Measurements from ENCODE around the gene CC2D2A. TPM values are rescaled to one million over a fixed set of nuclear protein-coding genes. Genes with fewer than 3 reads are reported as not detected.

Gene CC2D2A
- not detected for total RNA-seq

DNA sequence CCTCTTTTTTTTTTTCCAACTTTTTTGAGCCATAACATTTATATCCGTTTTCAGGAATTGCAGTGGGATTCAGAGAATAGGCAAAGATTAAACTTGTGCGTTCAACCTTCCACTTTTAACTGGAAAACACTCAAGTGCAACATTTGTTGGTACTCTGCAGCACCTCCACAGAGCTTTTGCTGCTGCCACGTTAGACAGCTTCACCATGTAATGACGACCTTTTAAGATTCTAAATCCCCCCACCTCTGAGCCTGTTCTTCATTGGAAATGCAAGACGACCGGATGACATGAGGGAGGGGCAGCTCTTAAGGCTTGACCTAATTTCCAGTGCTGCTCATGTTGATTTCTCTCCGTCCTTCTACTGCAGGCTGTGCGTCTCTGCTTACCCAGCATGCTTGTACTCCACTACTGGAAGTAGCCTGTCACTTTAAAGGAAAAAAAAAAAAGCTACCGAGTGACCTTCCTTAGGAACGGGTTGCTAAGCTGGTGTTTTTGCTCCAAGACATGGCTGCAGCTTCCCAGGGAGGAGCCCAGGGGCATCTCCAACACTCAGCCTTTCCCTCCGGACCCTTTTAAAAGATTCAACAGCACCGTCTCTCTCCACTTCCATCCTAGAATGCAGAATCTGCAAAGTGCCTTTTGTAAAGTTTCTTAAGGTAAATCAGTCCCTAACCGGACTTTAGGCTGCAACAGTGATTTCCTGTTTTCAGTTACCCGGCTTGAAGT is at the start of gene CC2D2A:
Gene CC2D2A (plus strand): TSS at position 481 of the 726 bp plus-strand sequence. CDS start 6,051 bp downstream, outside the sequence.
- Mint-ChIP-seq H3K4me1 (peaks cover 6% of the 10 kb centered on the region), H3K4me3 (peak within 1 kb of the TSS; percentile 71), H3K27me3 (no peaks in the 10 kb centered on the region), H3K27ac (peak within 1 kb of the TSS; percentile 30), H3K36me3 (ENCODE audit: low read depth) (no peaks in the 10 kb centered on the region), H3K9me3 (no peaks in the 10 kb centered on the region)
- ATAC-seq (replicated peaks): peak; percentile 31

DNA sequence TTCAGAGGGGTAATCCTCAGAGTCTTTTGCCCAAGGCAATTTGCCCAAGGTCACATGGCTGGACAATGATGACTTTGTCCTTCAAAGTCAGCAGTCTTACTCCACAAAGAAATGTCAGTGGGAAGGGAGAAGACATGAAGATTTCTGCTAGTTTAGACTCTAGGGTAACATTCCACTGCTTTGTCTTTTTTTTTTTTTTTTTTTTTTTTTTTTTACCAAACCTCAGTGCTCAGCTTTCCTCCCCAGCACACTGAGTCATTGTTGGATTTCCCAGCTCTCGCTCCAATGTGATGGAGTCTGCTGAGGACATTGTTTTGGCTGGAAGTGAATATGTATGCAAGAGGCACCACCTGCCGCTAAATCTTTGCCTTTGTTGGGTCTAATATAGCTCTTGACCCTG is 49.0 kb upstream of the CC2D2A start:
- ATAC-seq (replicated peaks): no peak
- Mint-ChIP-seq H3K27ac (no peak overlapping the region), H3K36me3 (ENCODE audit: low read depth) (no peaks in the 10 kb centered on the region), H3K27me3 (no peaks in the 10 kb centered on the region), H3K9me3 (peaks cover 4% of the 10 kb centered on the region), H3K4me1 (peaks cover 25% of the 10 kb centered on the region), H3K4me3 (no peak overlapping the region)

DNA sequence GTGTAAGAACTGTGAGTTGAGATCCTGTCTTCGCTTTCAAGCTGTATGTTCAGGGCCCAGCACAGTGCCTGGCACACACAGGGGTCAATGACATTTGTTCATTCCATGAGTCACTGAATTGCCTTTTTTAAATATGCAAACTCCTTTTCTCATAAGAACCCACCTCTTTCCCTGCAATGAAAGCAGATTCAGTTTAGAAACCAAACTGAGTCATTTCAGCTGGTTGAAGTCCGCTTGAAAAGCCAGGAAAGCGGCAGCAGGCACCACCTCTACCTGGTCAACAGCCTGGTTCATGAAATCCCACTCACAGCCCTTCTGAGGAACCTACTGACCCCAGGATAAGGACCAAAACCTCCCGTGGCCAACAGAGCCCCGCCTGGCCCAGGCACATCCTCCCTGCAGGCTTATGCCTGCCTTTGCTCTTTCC is 46.4 kb upstream of the CC2D2A start:
- Mint-ChIP-seq H3K36me3 (ENCODE audit: low read depth) (no peaks in the 10 kb centered on the region), H3K27me3 (no peaks in the 10 kb centered on the region), H3K27ac (peak overlapping the region; percentile 69), H3K9me3 (no peaks in the 10 kb centered on the region), H3K4me1 (peaks cover 28% of the 10 kb centered on the region), H3K4me3 (peak overlapping the region; percentile 41)
- peak; percentile 79 for ATAC-seq (replicated peaks)

DNA sequence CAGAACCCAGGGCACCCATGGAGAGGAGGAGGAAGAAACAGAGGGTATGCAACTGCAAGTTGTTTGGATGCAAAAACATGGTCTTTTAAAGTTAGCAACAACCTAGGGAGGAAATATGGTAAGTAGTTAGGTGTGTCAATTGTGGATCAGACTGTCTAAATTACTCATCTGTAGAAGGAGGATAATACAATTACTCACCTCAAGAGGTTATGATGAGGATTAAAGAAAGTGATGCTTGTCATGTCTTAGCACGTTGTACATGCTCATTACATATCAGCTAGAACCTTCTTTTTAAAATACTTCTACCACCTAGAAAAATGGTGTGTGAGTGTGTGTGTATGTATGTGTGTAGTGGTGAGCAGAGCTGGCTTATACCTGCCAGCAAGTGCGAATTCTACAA is 44.2 kb upstream of the CC2D2A start:
- Mint-ChIP-seq H3K9me3 (no peaks in the 10 kb centered on the region), H3K27me3 (no peaks in the 10 kb centered on the region), H3K27ac (no peak overlapping the region), H3K4me1 (peaks cover 28% of the 10 kb centered on the region), H3K4me3 (peak overlapping the region; percentile 29), H3K36me3 (ENCODE audit: low read depth) (no peaks in the 10 kb centered on the region)
- ATAC-seq (replicated peaks): peak; percentile 83

DNA sequence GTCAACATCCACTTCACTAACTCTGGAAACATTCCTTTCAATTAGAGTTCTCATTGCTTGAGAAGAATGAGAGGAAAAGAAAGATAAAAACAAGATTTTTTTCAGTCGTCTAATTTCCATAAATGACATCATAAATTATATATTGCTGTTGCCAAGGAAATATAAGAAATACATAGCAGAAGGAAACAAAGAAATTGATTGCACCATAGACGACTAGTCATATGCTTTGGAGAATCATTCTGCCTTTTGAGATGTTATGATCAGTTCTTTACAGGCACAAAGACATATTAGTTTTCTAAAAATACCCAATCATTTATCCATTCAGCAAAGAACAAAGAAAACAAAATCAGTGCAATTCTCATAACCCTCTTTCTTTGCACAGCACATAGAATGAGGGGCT is 42.5 kb upstream of the CC2D2A start:
- no peak for ATAC-seq (replicated peaks)
- Mint-ChIP-seq H3K27ac (no peak overlapping the region), H3K36me3 (ENCODE audit: low read depth) (no peaks in the 10 kb centered on the region), H3K9me3 (no peaks in the 10 kb centered on the region), H3K4me1 (peaks cover 28% of the 10 kb centered on the region), H3K27me3 (no peaks in the 10 kb centered on the region), H3K4me3 (no peak overlapping the region)

DNA sequence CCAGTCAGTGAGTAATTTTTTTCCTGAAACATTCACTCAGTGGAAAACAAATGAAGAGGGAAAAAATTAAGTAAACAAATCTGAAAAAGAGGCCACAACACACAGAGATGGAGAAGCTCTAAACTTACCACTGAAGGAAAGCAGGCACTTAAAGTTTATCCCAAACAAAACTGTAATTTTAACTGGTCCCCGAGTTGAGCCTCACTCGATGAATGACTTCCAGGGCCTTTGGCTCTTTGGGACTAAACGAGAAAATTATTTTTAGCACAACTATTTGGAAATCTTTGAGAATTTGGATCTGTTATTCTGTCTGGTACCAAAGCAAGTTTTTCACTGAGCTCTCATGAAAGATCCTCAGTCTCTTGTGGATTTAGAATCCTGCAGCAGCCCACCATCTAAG is 42.0 kb upstream of the CC2D2A start, which contains the start of gene C1QTNF7:
Gene C1QTNF7 (plus strand): TSS at position 333 of the 400 bp plus-strand sequence. CDS start 7,711 bp downstream, outside the sequence.
- Mint-ChIP-seq H3K4me3 (no peak within 1 kb of the TSS), H3K36me3 (ENCODE audit: low read depth) (no peaks in the 10 kb centered on the region), H3K27me3 (no peaks in the 10 kb centered on the region), H3K9me3 (peaks cover under 1% of the 10 kb centered on the region), H3K27ac (no peak within 1 kb of the TSS), H3K4me1 (peaks cover 28% of the 10 kb centered on the region)
- ATAC-seq (replicated peaks): no peak

DNA sequence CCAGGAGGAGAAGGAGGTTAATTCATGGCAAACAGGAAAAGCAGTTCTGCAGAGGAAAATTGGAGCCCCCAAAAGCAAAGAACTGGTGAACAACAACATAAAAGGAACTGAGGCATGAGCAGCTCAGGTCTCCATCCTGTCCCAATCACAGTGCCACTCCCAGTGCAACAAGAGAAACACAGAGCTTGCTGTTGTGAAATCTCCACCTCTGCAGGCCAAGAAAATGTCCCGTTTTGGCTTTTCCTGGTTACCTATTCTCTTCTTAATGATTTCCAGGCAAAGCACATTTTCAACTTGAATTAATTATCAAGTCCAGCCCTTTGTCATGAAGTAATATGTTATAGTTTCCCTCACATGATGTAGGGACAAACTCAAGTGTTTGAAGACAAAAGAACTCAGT is 41.1 kb upstream of the CC2D2A start:
- no peak for ATAC-seq (replicated peaks)
- Mint-ChIP-seq H3K36me3 (ENCODE audit: low read depth) (no peaks in the 10 kb centered on the region), H3K4me3 (no peak overlapping the region), H3K4me1 (peaks cover 22% of the 10 kb centered on the region), H3K27me3 (no peaks in the 10 kb centered on the region), H3K9me3 (peaks cover 3% of the 10 kb centered on the region), H3K27ac (no peak overlapping the region)

DNA sequence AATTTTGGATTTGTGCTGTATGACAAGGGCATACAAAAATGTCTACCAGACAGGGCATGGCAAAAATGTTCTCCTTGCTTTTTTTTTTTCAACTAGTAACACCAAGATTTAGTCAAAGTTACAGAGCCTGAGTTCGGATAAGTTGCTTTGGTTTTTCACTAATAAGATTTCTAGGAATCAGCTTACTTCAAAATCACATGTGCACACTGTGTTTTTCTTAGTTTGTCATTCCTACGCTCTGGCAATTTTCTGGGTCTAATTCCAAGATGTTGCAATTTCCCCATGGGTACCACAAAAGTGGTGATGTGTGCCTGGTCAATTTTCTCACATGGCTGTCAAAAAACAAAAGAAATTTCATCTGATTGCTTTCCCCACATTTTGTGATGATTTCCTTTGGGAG is 35.6 kb upstream of the CC2D2A start:
- no peak for ATAC-seq (replicated peaks)
- Mint-ChIP-seq H3K36me3 (ENCODE audit: low read depth) (no peaks in the 10 kb centered on the region), H3K27ac (no peak overlapping the region), H3K9me3 (peaks cover 3% of the 10 kb centered on the region), H3K27me3 (no peaks in the 10 kb centered on the region), H3K4me1 (no peaks in the 10 kb centered on the region), H3K4me3 (no peak overlapping the region)

DNA sequence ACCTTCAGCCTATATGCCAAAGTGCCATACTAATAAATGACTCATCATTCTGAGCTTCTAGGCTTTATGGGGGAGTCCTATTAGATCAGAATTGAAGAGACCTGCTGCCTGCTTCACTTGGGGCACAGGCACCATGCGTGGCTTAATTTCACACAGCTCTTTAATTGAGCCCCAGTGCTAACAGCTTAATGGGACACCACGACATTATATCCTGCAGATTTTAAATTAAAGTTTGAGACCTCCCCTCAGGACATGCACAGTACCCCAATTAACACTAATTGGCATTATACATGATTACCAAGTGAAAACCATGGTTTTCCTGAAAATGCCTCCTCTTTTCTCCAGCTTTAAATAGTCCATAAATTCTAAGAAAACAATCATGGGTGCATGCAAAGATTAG is 35.0 kb upstream of the CC2D2A start:
- Mint-ChIP-seq H3K27ac (no peak overlapping the region), H3K4me3 (no peak overlapping the region), H3K4me1 (no peaks in the 10 kb centered on the region), H3K9me3 (peaks cover 3% of the 10 kb centered on the region), H3K36me3 (ENCODE audit: low read depth) (no peaks in the 10 kb centered on the region), H3K27me3 (no peaks in the 10 kb centered on the region)
- no peak for ATAC-seq (replicated peaks)

DNA sequence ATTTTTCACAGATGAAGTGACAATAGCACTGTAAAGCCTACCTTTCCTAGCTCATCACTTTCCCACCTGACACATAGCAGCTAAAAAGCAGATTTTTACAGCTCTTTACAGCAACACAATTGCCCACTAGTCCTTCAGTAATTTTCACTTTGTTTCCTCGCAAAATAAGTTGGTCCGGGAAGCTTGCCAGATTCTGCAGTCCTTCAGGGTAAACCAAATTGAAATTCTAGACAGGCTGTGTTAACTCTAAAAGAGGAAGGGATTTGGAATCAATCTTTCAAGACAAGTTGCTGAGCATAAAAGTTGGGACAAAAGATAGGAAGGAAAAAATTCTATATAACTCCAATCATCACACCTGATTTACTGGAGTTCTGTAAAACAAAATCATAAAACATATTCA is 33.2 kb upstream of the CC2D2A start:
- Mint-ChIP-seq H3K27ac (no peak overlapping the region), H3K27me3 (no peaks in the 10 kb centered on the region), H3K9me3 (peaks cover 3% of the 10 kb centered on the region), H3K4me1 (no peaks in the 10 kb centered on the region), H3K4me3 (no peak overlapping the region), H3K36me3 (ENCODE audit: low read depth) (no peaks in the 10 kb centered on the region)
- ATAC-seq (replicated peaks): no peak

DNA sequence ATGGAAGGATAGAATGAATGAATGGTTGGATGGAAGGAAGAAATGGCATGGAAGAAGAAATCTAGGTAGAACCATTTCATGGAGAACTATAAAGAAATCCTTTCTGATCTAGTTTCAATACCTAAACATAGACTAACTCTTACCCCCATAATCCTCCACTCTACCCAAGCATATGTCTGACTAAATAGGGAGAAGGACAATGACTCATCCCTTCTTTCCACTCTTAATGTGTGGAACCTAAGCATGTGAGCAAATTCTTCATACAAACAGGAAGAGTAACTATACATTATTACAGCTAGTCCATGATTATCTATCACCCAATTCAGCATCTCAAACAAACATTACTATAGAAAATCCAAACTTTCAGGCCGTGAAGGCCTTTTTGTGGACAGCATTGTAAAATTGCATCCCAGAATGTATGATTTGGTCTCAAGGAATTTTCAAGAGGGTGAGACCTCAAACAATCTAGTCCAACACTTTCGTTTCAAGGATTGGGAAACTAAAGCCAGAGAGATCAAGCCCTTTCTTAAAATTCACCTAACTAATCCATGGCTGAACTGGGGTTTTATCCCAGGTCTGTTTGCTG is 30.6 kb upstream of the CC2D2A start:
- H3K9me3 Mint-ChIP-seq: no peaks in the 10 kb centered on the region
- H3K4me3 Mint-ChIP-seq: no peak overlapping the region
- no peaks in the 10 kb centered on the region for H3K4me1 Mint-ChIP-seq
- H3K27me3 Mint-ChIP-seq: no peaks in the 10 kb centered on the region
- H3K27ac Mint-ChIP-seq: no peak overlapping the region
- H3K36me3 Mint-ChIP-seq (ENCODE audit: low read depth): no peaks in the 10 kb centered on the region
- peak; percentile 50 for ATAC-seq (replicated peaks)

DNA sequence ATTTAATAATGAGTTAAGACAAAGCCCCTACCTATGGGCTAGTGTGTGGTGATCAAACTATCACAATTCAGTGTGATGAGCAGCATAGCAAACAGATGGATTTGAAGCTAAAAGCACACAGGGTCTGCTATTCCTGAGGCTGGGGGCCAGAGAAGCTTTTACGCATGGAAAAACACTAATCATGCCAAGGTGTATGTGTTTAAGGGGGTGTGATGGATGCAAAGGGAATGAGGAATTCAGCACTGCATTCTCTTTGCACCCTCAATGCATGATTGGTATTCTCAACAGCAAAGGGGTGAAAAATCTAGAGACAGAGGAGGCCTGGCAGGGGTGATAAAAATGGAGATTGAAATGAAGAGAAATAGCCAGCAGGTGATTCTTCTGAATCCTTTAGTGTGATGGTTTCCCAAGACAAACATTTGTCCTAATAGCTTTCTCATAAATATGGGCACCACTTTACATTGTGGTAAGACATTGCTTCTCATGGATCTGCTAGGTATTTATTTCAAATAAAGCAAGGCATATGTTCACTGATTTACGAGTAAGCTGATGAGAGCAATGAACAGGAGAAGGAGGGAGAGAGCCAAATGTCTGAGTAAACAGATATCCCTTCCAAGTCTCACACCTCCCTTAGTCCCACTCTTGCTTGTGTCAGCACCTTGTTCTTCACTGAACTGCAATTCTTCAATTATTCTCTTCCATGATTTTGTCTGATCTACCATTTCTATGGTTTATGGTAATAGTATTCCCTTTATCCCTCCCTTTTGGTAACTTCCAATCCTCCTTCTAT is 26.1 kb upstream of the CC2D2A start:
- H3K36me3 Mint-ChIP-seq (ENCODE audit: low read depth): no peaks in the 10 kb centered on the region
- H3K9me3 Mint-ChIP-seq: no peaks in the 10 kb centered on the region
- no peak for ATAC-seq (replicated peaks)
- no peak overlapping the region for H3K27ac Mint-ChIP-seq
- H3K4me3 Mint-ChIP-seq: no peak overlapping the region
- H3K4me1 Mint-ChIP-seq: no peaks in the 10 kb centered on the region
- no peaks in the 10 kb centered on the region for H3K27me3 Mint-ChIP-seq

DNA sequence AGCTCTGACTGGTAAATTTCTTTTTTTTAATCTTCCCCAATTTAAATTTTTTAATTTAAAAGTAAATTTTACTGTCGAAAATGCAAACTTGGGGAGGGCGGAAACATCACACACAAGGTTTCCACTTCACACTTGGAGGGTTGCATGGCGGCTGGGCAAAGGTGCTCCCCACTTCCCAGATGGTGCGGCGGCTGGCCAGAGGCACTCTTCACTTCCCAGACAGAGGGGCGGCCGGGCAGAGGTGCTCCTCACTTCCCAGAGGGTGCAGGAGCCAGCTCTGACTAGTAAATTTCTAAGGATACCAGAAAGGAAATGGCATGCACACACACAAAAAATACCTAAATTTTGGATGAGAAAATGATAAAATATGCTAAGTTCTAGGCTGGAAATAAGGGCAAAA is 25.4 kb upstream of the CC2D2A start:
- no peaks in the 10 kb centered on the region for H3K36me3 Mint-ChIP-seq (ENCODE audit: low read depth)
- no peaks in the 10 kb centered on the region for H3K9me3 Mint-ChIP-seq
- H3K27ac Mint-ChIP-seq: no peak overlapping the region

DNA sequence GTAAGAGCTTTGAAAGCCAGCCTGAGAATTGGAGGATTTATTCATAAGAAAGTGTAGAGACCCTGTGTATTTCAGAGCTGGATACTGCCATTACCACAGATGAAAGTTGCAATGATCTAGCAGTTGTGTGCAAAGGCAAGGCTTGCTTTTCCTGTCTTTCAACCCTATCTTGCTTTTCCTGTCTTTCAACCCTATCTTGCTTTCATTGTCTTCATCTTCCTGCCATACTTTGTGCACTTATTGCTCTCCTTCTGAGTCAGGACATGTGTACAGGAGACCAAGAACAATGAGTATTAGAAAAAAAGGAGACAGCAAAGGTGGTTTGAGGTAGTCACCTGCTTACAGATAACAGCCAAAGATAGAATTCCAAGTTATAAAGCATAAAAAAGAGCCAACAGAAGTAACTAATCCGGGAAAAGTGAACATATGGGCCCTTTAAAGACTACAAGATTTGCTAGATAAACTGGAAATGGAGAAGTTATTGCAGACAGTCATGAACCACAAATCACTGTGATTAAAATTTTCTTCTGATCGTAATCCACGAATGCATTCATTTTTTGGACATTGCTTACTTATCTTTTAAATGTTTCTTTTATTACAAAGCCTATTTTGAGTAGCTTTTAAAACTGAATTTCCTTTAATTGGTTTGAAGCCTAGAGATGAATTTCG is 24.7 kb upstream of the CC2D2A start:
- ATAC-seq (replicated peaks): no peak
- no peaks in the 10 kb centered on the region for H3K4me1 Mint-ChIP-seq
- H3K27me3 Mint-ChIP-seq: no peaks in the 10 kb centered on the region
- no peak overlapping the region for H3K4me3 Mint-ChIP-seq
- H3K36me3 Mint-ChIP-seq (ENCODE audit: low read depth): no peaks in the 10 kb centered on the region
- H3K9me3 Mint-ChIP-seq: no peaks in the 10 kb centered on the region
- H3K27ac Mint-ChIP-seq: no peak overlapping the region

More for the DNA sequence above, 25.4 kb upstream of the CC2D2A start:
- Mint-ChIP-seq H3K4me3 (no peak overlapping the region), H3K27me3 (no peaks in the 10 kb centered on the region), H3K4me1 (no peaks in the 10 kb centered on the region)
- no peak for ATAC-seq (replicated peaks)
